NCI-H446 treated with DMSO at 0.1 percent for 48 hours (cell line): Measurements from ENCODE around the gene GABRR2.
"Not testable (repeated sequence)": the region's sequence is repeated elsewhere in the genome, so short reads cannot be mapped to it uniquely, and the experiment has no call there.

Experiments used
- DNase-seq: peaks from one replicate; lab custom pipeline; 2025; lab: John Stamatoyannopoulos, UW

Gene GABRR2

GRCh38 chr6:89323511-89323971 is 8.4 kb upstream of the GABRR2 start:
- DNase-seq: no peak

- DNase-seq: no peak
These were observed 6.3 kb upstream of the GABRR2 start for GRCh38 chr6:89321131-89321970.

GRCh38 chr6:89320012-89320559 is 5.0 kb upstream of the GABRR2 start:
- DNase-seq: no peak

- no peak for DNase-seq
These were observed 2.0 kb upstream of the GABRR2 start for GRCh38 chr6:89317067-89317466.

- no peak for DNase-seq
These were observed 407 bp downstream of the GABRR2 start for GRCh38 chr6:89314692-89315091.

DNA sequence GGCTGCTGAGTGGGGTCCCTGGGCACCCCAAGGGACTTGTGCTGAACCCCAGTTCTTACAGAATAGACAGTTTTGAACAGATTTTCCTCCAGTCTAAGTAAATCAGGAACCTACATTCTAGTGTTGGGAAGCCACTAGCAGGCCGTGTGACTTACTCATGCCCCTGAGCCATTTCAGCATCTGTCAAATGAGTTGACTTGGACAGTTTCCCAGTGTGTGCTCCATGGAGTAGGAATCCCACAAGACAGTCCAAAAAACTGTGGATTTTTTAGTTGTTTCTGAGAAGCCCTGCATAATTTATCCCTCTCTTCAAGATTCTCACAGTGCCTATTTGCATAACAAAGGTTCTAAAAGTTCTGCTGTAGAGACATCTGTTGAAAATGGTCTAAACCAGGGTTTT is 2.1 kb downstream of the GABRR2 start:
- peak; percentile 78 for DNase-seq

DNA sequence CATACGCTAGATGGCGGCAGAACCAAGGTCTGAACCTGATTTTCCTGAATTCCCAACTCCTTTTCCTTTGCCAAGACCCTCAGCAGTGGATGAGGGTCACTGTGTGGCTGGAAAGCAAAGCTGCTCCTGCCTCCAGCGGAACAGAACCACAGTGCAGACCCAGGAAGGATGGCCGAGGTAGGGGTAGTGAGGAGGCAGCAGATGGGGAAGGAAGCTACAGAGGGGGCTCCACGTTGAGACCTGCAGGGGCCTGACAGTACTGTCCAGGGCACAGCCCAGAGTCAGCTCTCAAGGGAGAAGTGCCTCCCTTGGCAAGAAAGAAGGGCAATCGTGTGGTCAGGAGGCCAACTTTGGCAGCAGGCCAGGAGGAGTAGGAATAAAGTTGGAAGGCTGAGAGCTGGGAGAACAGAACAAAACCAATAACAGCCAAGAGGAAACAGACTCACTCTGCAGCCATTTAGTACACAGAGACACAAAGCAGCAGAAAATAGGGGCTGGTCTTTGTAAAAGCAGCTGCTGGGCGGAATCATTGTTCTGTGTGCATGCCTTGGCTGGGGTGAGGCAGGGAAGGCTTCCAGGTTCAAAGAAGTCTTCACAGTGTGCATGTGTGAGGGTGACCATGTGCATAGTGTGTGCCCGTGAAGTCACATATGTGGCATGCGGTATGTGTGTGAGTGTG is 3.1 kb downstream of the GABRR2 start:
- DNase-seq: no peak

- DNase-seq: no peak
These were observed 3.6 kb downstream of the GABRR2 start for GRCh38 chr6:89311530-89311852.

DNA sequence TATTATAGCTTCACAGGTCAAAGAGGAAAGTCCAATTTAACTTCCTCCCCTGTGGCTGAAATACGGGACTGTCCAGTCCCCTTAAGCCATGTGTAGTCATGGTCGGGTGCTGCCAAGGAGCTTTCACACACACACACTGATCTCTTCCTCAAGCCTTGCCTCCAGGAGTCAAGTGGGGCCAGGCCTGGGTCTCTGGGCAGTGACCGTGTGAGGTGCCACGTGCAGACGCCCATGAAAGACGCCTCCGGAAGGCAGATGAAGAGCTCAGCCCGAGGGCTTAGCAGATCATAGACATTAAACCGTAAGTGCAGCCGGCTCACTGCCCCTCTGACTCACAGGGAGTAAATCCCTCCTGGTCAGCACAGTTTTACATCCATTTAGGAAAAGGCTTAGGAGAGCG is 4.2 kb downstream of the GABRR2 start:
- no peak for DNase-seq

DNA sequence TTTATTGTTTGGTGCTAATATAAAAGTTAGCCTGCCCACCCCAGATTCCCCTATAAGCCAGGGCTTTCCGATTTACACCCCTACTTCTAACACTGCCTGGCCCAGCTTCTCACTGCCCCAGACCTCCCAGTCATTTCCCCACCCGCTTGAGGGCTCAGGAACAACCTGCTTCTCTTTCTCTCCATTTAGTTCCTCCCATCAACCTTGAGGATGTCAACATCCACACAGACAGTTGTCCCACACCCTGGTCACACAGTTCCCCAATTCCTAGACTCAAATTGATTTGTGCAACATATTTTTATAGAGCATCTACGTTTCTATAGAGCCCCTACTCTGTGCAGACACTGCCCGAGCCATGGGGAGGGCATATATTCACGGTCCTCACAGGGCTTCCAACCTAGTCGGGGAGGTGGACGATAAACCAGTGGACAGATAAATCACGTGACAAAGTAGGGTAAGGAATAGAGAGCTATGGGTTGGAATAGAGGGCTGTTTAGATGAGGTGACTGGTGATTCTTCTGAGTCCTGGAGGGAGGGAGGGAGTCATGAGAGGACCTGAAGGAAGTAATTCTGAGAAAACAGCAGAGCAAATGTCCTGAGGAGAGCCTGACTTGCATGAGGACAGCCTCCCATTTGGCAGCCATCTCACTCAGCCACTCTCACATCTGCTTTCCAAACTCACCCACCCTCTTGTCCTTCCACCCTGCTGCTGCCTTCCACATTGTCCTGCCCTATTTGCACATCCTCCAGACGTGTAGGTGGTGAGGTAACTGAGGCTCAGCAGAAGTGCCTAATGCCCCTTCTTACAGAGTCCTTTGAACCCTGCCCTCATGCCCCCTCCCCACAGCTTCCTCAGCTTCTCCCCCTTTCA is 6.3 kb downstream of the GABRR2 start:
- no peak for DNase-seq

- DNase-seq: not testable (repeated sequence)
These were observed 10.6 kb downstream of the GABRR2 start for GRCh38 chr6:89304517-89304916.

- no peak for DNase-seq
These were observed 12.2 kb downstream of the GABRR2 start for GRCh38 chr6:89302936-89303335.

GRCh38 chr6:89302195-89302770 is 12.8 kb downstream of the GABRR2 start:
- DNase-seq: no peak

GRCh38 chr6:89301586-89302194 is 13.4 kb downstream of the GABRR2 start:
- DNase-seq: no peak

DNA sequence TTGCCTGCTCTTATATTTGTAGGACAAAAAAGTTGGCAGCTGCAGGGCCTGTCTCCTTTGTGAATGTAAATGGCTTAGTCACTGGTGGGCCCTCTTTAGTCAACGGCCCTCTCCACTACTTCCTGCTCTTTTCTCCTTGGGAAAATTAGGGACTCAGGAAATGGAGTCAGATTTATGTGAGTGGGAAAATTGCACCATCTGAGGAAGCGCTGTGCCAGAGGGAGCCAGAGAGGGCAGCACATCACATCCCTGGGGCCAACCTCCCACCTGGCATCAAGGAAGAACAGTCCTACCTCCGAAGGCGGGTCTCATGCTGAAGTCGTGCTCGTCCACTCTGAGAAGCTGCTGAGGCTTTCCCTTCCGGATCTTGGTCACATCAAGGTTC is 15.6 kb downstream of the GABRR2 start:
- DNase-seq: no peak

DNA sequence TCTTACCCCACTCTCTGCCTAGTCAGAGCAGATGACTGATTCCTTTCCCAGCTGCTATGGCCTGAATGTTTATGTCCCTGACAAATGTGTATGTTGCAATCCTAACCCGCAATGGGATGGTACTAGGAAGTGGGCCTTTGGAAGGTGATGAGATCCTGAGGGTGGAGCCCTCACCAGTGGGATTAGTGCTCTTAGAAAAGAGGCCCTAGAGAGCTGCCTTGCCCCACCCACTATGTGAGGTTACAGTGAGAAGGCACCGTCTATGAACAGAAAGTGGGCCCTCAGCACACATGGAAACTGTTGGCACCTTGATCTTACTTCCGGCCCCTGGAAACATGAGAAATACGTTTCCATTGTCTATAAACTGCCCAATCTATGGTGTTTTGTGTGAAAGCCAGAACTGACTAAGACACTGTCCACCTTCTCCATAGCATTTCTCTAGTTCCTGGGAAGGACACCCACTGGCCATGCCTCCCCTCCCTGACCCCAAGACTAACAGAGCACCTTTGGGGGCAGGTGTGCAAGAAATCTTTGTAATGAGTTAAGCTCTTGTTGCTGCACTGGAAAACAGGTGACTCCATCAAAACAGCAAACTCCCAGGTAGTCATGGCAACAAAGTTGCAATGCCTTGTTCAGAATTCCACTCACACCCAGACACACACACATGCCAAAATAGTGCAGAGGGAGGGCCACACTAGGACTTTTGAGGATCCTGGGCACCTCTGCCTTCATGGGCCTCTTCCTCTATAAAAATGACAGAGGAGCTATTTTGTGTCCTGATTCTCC is 16.2 kb downstream of the GABRR2 start:
- DNase-seq: no peak

GRCh38 chr6:89297695-89298351 is 17.3 kb downstream of the GABRR2 start:
- no peak for DNase-seq

DNA sequence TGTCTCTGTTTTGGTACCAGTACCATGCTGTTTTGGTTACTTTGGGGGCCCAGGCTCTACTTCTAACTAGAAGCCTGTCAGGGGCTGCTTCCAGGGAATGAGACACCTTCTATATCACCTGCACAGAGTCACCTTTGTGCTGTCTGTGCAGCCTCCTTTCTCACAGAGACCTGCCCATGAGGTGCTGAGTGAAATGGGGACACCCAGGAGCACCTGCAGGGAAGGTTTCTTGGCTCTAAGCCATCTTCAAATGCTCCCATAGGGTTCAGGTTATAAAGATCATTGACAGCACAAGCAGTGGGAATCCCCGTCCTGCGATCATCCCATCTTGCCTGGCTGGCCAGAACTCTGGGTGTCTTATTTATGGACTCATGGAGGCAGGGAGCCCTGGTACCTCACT is 19.1 kb downstream of the GABRR2 start:
- no peak for DNase-seq

DNA sequence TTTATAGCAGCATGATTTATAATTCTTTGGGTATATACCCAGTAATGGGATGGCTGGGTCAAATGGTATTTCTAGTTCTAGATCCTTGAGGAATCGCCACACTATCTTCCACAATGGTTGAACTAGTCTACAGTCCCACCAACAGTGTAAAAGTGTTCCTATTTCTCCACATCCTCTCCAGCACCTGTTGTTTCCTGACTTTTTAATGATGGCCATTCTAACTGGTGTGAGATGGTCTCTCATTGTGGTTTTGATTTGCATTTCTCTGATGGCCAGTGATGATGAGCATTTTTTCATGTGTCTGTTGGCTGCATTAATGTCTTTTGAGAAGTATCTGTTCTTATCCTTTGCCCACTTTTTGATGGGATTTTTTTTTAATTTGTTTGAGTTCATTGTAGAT is 20.0 kb downstream of the GABRR2 start:
- DNase-seq: not testable (repeated sequence)

GRCh38 chr6:89291256-89291819 is 23.8 kb downstream of the GABRR2 start:
- DNase-seq: no peak
